Ishikawa (cell line): ENCODE measurements around the gene ELP5.

ENCODE experiments used
- CEBPB ChIP-seq: IDR thresholded peaks from 2 replicates; pipeline ENCODE4 v1.6.1; 2012
- EP300 ChIP-seq: IDR thresholded peaks from 2 replicates; pipeline ENCODE4 v1.6.1; 2012; ENCODE audit warnings: borderline replicate concordance

DNA sequence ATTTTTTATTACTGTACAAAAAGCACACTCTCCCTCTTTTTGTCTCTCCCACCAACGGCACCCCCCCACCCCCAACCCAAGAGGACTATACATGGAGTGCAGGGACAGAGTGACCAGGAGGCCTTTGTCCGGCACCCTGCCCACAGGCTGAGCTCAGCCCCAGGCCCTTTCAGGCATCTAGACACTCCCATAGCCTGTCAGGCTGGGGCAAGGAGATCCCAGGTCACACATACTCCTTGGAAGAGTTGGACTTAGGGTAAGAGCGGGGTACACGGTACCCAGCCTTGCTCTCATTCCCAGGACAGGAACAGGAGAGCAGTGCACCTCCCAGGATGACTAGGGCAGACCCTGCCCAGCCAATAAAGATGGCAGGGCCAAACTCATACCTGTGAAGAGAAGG lies 8.1 kb downstream of the ELP5 start:
- TF ChIP-seq EP300 (no peak), CEBPB (no peak)
